Panc1 (cell line): ENCODE measurements around the gene CSF2RB. TPM values are rescaled to one million over a fixed set of nuclear protein-coding genes. Genes with fewer than 3 reads are reported as not detected.

Experiments used
- ATAC-seq: fragments of 200-7000 bp; cut with Tn5 transposase; 2 replicates; pipeline ENCODE4 v1.9.1; 2020; ENCODE audit warnings: mild to moderate bottlenecking, moderate library complexity
- BruUV-seq: library from RNA; stranded (reverse); fragments of 400-500 nt; replicated peaks from 2 replicates; lab custom pipeline; 2021; lab: Mats Ljungman, UMichigan
- CTCF ChIA-PET: fragments of 300-600 bp; sonication (Branson Sonifier 250); formaldehyde crosslinking; loops from one replicate; lab custom pipeline; 2022; ENCODE audit warnings: antibody characterized with exemption; lab: Charles Lee
- POLR2A ChIA-PET: fragments of 300-600 bp; sonication (Branson Sonifier 250); formaldehyde crosslinking; loops from one replicate; lab custom pipeline; 2022; ENCODE audit warnings: antibody characterized with exemption; lab: Charles Lee
- DNase-seq: peaks from one replicate; pipeline ENCODE4 v3.0.0-alpha.2; 2010; ENCODE audit warnings: low read depth, low spot score
- H3K27ac ChIP-seq: 2 replicates; pipeline ENCODE4 v1.5.1; 2011; ENCODE audit warnings: mild to moderate bottlenecking, low read length, inconsistent platforms
- H3K27me3 ChIP-seq: fragments of 200-500 bp; sonication (Bioruptor generic); 2 replicates; pipeline ENCODE4 v1.6.0; 2014; ENCODE audit warnings: low read length, inconsistent platforms; ENCODE audit not compliant: control insufficient read depth, insufficient read depth
- H3K36me3 ChIP-seq: fragments of 200-500 bp; sonication (Bioruptor generic); 2 replicates; pipeline ENCODE4 v1.5.1; 2014; ENCODE audit warnings: inconsistent platforms, mild to moderate bottlenecking, low read length, moderate library complexity; ENCODE audit not compliant: control insufficient read depth, insufficient read depth
- H3K4me1 ChIP-seq: 2 replicates; pipeline ENCODE4 v1.5.1; 2011; ENCODE audit warnings: inconsistent platforms, mild to moderate bottlenecking, low read length, moderate library complexity; ENCODE audit not compliant: control insufficient read depth, insufficient read depth
- H3K4me3 ChIP-seq, 2 experiments: 2 replicates each; pipeline ENCODE4 v1.5.1; 2011 to 2012; ENCODE audit warnings: low read depth in 2 of 2, low read length in 2 of 2, mild to moderate bottlenecking in 2 of 2, inconsistent platforms in 1 of 2, moderate library complexity in 1 of 2
- H3K9me3 ChIP-seq: fragments of 200-500 bp; sonication (Bioruptor generic); 2 replicates; pipeline ENCODE4 v1.5.1; 2014; ENCODE audit warnings: low read depth, mild to moderate bottlenecking, inconsistent platforms, low read length, moderate library complexity; ENCODE audit not compliant: control insufficient read depth, insufficient read depth
- POLR2AphosphoS5 ChIP-seq: IDR thresholded peaks from 2 replicates; pipeline ENCODE4 v1.6.1; 2012; ENCODE audit warnings: mild to moderate bottlenecking, low read depth, low read length, moderate library complexity
- SIN3A ChIP-seq: IDR thresholded peaks from 2 replicates; pipeline ENCODE4 v1.6.1; 2012; ENCODE audit warnings: low read depth, mild to moderate bottlenecking, low read length, moderate library complexity, borderline replicate concordance; ENCODE audit not compliant: insufficient read depth
- TCF7L2 ChIP-seq: IDR thresholded peaks from 2 replicates; pipeline ENCODE4 v1.6.1; 2011; ENCODE audit warnings: mild to moderate bottlenecking, low read depth, low read length, inconsistent platforms
- in situ Hi-C: cut with HindIII; loops from 2 replicates; pipeline ENCODE4 v1.10.0; 2016; ENCODE audit warnings: low sequenced_read_pairs, low pct_unique_long_range_greater_than_20kb
- intact Hi-C: fragments of 100-400 bp; cut with micrococcal nuclease; formaldehyde crosslinking; loops from one replicate; pipeline ENCODE4 v1.10.0; 2022; ENCODE audit not compliant: unreplicated experiment
- total RNA-seq: library from RNA; stranded (reverse); gene quantifications from one replicate; pipeline ENCODE4 v1.2.1, GENCODE V29; 2021; ENCODE audit not compliant: unreplicated experiment
- TF ChIP-seq, protein P1 (sequence below), 2 experiments: IDR thresholded peaks; 2 replicates each; pipeline ENCODE4 v1.6.1; 2011 to 2012; ENCODE audit warnings: low read depth in 2 of 2, control low read depth in 1 of 2, low read length in 1 of 2, mild to moderate bottlenecking in 1 of 2, moderate library complexity in 1 of 2; ENCODE audit not compliant: insufficient read depth in 1 of 2
- TF ChIP-seq, protein P2 (sequence below): fragments of 450-650 bp; IDR thresholded peaks from 2 replicates; pipeline ENCODE4 v1.5.1; 2017; ENCODE audit warnings: mild to moderate bottlenecking

Gene CSF2RB
- total RNA-seq, 1 experiment from 2014 or later, result not detected

GRCh38 chr22:36928196-36928595 lies 14.8 kb downstream of the CSF2RB start:
- no peak for ATAC-seq
- no peak for DNase-seq
- BruUV-seq, result no TSS peak
- intact Hi-C loops, result no loop called here
- no peak overlapping the region for H3K4me3 ChIP-seq
- no peaks in the 10 kb centered on the region for H3K4me1 ChIP-seq
- POLR2A ChIA-PET, result no interaction called here
- no peak overlapping the region for H3K27ac ChIP-seq
- H3K36me3 ChIP-seq, result no peaks in the 10 kb centered on the region
- H3K9me3 ChIP-seq, result no peaks in the 10 kb centered on the region
- CTCF ChIA-PET, result interaction anchor here (0.7 kb wide), 1 partner anchor 49 kb away, joined by 3 read pairs; no protein-coding TSS in a partner anchor
- no peaks in the 10 kb centered on the region for H3K27me3 ChIP-seq
- TF ChIP-seq, protein P1, sequence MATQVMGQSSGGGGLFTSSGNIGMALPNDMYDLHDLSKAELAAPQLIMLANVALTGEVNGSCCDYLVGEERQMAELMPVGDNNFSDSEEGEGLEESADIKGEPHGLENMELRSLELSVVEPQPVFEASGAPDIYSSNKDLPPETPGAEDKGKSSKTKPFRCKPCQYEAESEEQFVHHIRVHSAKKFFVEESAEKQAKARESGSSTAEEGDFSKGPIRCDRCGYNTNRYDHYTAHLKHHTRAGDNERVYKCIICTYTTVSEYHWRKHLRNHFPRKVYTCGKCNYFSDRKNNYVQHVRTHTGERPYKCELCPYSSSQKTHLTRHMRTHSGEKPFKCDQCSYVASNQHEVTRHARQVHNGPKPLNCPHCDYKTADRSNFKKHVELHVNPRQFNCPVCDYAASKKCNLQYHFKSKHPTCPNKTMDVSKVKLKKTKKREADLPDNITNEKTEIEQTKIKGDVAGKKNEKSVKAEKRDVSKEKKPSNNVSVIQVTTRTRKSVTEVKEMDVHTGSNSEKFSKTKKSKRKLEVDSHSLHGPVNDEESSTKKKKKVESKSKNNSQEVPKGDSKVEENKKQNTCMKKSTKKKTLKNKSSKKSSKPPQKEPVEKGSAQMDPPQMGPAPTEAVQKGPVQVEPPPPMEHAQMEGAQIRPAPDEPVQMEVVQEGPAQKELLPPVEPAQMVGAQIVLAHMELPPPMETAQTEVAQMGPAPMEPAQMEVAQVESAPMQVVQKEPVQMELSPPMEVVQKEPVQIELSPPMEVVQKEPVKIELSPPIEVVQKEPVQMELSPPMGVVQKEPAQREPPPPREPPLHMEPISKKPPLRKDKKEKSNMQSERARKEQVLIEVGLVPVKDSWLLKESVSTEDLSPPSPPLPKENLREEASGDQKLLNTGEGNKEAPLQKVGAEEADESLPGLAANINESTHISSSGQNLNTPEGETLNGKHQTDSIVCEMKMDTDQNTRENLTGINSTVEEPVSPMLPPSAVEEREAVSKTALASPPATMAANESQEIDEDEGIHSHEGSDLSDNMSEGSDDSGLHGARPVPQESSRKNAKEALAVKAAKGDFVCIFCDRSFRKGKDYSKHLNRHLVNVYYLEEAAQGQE (IDR thresholded peaks at IDR 0.05; ENCODE audit: insufficient read depth in 1 of 2, low read depth in 2 of 2, low read length in 1 of 2), result no peak
- no peak for TF ChIP-seq TCF7L2
- TF ChIP-seq SIN3A, result no peak
- TF ChIP-seq, protein P2, sequence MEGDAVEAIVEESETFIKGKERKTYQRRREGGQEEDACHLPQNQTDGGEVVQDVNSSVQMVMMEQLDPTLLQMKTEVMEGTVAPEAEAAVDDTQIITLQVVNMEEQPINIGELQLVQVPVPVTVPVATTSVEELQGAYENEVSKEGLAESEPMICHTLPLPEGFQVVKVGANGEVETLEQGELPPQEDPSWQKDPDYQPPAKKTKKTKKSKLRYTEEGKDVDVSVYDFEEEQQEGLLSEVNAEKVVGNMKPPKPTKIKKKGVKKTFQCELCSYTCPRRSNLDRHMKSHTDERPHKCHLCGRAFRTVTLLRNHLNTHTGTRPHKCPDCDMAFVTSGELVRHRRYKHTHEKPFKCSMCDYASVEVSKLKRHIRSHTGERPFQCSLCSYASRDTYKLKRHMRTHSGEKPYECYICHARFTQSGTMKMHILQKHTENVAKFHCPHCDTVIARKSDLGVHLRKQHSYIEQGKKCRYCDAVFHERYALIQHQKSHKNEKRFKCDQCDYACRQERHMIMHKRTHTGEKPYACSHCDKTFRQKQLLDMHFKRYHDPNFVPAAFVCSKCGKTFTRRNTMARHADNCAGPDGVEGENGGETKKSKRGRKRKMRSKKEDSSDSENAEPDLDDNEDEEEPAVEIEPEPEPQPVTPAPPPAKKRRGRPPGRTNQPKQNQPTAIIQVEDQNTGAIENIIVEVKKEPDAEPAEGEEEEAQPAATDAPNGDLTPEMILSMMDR, result no peak
- in situ Hi-C loops, result no loop called here

DNA sequence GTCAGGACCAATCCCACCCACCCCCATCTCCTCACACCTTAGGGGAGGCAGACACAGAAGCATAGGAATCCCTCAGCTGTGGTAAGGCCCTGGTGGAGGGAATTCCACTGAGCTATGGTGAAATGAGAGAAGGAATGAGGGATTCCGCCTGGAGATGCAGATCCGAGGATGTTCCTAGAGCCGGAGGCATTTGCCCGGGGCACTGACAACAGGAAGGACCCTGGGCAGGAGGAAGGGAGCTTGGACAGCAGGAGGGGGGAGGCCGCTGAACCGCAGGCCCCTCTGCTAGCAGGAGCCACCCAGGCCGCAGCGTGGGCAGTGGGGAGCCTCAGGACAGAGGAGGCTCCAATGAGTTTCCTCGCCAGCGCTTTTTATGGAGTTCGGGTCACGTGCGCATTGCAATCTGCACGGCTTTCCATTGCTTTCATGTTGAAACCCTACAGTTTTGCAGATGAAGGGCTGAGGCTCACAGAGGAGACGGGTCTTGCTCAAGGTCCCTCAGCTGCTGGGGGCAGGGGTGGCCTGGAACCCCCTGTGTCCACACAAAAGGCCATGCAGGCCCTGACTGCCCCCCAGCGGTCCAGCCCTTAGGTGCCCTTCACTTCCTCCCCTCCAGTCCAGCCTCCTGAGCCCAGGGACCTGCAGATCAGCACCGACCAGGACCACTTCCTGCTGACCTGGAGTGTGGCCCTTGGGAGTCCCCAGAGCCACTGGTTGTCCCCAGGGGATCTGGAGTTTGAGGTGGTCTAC lies 15.5 kb downstream of the CSF2RB start:
- CTCF ChIA-PET, result no interaction called here
- TF ChIP-seq TCF7L2 (no peak), SIN3A (no peak), POLR2AphosphoS5 (no peak)
- TF ChIP-seq, protein P1 (IDR thresholded peaks at IDR 0.05; ENCODE audit: insufficient read depth in 1 of 2, low read depth in 2 of 2, low read length in 1 of 2), result no peak
- TF ChIP-seq, protein P2, result no peak
- no TSS peak for BruUV-seq
- H3K4me3 ChIP-seq, result no peak overlapping the region
- no peaks in the 10 kb centered on the region for H3K36me3 ChIP-seq
- intact Hi-C loops, result no loop called here
- H3K27me3 ChIP-seq, result no peaks in the 10 kb centered on the region
- no peak overlapping the region for H3K27ac ChIP-seq
- POLR2A ChIA-PET, result no interaction called here
- DNase-seq, result no peak
- no peaks in the 10 kb centered on the region for H3K4me1 ChIP-seq
- in situ Hi-C loops, result no loop called here
- no peak for ATAC-seq
- no peaks in the 10 kb centered on the region for H3K9me3 ChIP-seq
